ENCODE results near the gene RPEL1.

Gene RPEL1

DNA sequence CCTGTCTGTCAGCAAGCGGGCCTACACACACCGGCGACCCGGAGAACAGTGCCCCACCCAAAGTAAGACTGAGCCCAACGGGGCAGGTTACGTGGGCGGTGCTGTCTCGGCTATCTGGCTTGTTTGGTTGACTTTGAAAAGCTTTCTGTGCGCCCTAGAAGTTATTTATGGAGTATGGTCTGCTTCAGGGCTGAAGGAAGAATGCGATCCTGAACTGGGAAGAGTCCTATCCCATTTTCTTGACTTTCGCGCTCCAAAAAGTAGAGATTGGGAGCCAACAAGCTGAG lies 32.8 kb downstream of the RPEL1 start:
- in situ Hi-C loops (cut with HindIII; ENCODE audit: low sequenced_read_pairs), result no loop called here

DNA sequence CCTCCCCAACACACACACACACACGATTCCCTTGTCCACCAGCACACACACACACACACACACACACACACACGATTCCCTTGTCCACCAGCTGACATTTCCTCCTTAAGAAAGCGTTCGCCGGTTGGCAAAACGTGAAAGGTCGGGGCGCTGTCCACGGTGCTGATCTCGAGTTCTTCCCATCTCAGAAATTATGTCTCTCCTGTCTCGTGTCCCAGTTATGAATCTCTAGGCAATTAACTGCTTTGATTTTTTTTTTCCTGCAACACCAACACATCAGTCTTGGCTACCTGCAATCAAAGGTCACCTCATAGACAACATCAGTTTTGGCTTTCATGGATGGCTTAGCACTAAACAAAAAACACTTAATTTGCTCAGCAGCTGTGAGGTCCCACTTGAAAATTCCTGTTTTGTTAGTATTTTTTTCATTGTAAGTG lies 33.2 kb downstream of the RPEL1 start:
- in situ Hi-C loops (cut with HindIII; ENCODE audit: low sequenced_read_pairs), result no loop called here

DNA sequence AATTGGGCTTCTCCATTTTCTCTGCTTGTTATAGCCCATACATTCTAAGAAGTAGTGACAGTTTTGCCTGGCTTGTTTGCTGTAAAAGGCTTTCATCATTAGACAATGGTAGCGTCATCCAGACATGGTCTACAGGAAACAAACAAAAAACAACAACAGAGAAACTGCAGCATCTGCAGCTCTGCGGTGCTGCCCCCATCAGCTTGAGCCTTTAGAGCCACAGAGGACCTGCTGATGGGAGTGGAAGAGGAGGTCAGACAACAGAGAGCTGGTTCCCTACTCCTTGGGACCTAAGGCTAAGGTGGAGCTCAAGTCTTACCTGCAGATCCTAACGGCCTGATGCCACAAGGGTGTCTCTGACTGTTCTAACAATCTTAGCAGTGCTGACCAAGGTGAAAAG lies 34.3 kb downstream of the RPEL1 start:
- in situ Hi-C loops (cut with HindIII; ENCODE audit: low sequenced_read_pairs), result no loop called here

DNA sequence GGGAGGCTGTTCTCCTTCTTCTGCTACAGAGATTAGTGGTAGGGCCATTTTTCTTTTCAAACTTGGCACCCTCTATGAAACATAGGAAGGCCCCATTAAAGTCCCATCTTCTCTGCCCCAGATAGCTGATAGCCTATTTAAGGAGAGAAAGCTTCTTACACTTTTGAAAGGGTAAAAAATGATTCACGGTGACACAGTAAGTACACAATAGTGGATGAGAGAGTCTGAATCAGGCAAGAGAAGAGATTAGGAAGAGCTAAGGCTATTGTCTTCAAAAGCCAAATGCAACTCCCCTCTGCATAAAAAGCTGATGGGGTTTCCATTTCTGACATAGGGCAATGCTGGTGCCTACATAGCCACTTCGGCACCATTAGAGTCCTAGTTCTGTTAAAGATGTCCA lies 34.8 kb downstream of the RPEL1 start:
- in situ Hi-C loops (cut with HindIII; ENCODE audit: low sequenced_read_pairs), result no loop called here

DNA sequence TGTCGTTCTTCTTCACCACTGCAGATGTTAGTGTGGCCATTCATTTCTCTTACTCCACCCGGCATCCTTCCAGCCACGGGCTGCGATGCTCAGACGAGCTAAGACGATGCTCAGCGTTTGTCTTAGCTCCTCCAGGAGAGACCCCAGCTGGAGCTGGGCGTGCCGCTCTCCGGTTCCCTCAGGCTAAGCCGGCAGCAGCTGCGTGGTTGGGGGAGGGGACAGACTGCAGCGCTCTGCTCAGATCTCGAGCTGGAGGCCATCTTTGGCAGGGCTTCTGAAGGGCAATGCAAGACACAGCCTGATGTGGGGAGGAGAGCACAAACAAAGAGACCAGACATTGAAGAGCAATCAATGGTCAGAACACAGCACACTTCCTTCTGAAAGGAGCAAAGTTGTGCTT lies 36.1 kb downstream of the RPEL1 start:
- in situ Hi-C loops (cut with HindIII; ENCODE audit: low sequenced_read_pairs), result no loop called here

DNA sequence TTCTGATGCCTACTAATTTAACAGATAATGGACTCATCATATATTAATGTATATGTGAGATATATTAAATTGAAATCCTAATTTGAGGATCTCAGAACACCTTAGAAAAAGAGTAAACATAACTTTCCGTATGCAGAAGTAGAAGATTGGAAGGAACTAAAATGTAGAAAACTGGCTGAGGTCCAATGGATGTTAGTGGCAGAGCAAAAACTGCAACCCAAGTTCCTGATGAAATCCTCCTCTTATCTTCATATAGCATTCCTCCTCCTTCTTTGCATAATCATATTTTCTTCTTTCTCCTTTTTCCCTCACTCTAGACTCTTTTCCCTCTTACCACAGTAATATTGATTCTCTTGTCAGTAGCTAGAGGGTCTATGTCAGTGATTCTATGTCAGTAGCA lies 37.3 kb downstream of the RPEL1 start:
- in situ Hi-C loops (cut with HindIII; ENCODE audit: low sequenced_read_pairs), result no loop called here

DNA sequence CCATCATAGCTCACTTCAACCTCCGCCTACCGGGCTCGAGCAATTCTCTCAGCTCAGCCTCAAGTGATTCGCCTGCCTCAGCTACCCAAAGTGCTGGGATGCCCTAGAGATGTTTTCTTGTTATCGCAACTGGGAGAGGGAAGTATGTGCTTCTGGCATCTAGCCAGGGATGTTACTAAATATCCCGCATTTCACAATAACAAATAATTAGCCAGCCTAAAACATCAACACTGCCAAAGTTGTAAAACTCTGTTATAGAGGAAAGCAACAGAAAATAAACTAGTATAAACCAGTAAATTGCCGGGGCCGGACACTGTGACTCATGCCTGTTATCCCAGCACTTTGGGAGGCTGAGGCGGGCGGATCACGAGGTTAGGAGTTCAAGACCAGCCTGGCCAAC lies 38.5 kb downstream of the RPEL1 start:
- in situ Hi-C loops (cut with HindIII; ENCODE audit: low sequenced_read_pairs), result no loop called here

DNA sequence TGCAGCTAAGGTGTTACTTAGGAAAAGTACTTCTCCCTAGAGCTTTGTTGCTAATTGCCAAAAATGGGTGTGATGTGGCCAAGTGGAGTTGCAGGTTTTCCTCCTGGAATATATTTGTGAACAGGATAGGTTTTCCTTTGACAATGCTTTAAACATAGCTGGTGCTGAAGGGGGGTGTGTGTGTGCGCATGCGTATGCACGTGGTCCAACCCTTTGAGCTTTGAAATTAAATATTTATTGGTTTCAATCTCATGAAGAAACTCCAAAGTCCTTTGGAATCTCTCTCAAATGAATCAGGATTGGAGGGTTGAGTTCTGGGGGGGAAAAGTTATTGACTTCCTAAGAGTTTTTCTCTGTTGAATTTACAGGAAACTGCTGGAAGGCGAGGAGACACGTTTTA lies 42.3 kb downstream of the RPEL1 start:
- in situ Hi-C loops (cut with HindIII; ENCODE audit: low sequenced_read_pairs), result no loop called here

DNA sequence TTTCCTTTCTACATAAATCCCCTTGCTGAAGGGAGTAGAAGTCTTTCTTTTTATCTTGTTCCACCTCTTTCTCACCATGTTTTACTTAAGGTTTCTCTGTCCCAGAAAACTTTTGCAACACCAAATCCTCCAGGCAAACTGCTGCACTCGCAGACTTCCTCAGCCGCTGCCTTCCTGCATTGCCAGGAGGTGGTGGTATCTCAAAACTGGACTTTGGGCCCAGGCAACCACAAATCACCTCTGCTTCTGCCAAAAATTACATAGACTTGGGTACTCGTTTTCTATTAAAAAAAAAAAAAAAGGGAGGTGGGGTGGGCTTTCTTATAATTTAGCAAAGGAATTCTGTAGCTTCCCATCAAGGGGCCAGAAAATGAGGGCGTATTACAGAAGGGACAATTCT lies 45.9 kb downstream of the RPEL1 start:
- in situ Hi-C loops (cut with HindIII; ENCODE audit: low sequenced_read_pairs), result no loop called here

DNA sequence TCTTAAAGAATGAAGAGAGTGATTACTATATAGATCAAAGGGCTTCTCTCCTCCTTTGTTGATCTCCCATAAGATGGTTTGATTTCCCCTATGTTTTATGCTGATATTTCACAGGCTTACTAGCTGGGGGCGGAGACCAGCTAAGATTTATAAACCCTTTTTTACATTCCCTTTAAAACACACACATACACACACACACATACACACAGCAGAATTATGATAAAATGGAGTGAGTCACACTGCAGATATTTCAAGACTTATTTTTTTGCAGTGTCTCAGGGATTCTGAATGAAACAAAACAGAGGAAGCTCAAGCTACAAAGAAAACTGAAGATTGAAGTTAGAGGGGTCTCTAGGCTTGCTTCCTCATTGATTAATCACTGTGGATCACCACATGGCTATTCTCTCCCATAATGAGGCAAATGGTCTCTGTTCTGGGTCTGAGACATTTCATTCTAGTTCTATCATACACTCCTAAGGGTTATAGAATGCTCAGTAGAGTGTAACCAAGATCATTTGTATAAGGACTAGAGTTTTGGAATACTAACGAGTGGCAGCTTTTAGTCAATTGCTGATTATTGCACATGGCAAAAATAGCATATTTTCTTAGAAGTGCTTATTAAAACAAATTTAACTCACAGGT lies 49.8 kb downstream of the RPEL1 start:
- in situ Hi-C loops (cut with HindIII; ENCODE audit: low sequenced_read_pairs), result no loop called here
